Ishikawa (cell line): ENCODE data around the gene TMSB4X.

ENCODE experiments used
- CEBPB ChIP-seq: IDR thresholded peaks from 2 replicates; pipeline ENCODE4 v1.6.1; 2012
- CREB1 ChIP-seq: IDR thresholded peaks from 2 replicates; pipeline ENCODE4 v1.6.1; 2012; ENCODE audit warnings: low read depth
- EGR1 ChIP-seq: IDR thresholded peaks from 2 replicates; pipeline ENCODE4 v1.6.1; 2012
- EP300 ChIP-seq: IDR thresholded peaks from 2 replicates; pipeline ENCODE4 v1.6.1; 2012; ENCODE audit warnings: borderline replicate concordance
- FOXM1 ChIP-seq: IDR thresholded peaks from 2 replicates; pipeline ENCODE4 v1.6.1; 2012; ENCODE audit warnings: low read depth, borderline replicate concordance
- NFIC ChIP-seq: IDR thresholded peaks from 2 replicates; pipeline ENCODE4 v1.6.1; 2012
- RAD21 ChIP-seq: IDR thresholded peaks from 2 replicates; pipeline ENCODE4 v1.6.1; 2012; ENCODE audit warnings: low read depth
- TAF1 ChIP-seq: IDR thresholded peaks from 2 replicates; pipeline ENCODE4 v1.6.1; 2012; ENCODE audit warnings: low read depth, mild to moderate bottlenecking
- TCF12 ChIP-seq: IDR thresholded peaks from 2 replicates; pipeline ENCODE4 v1.6.1; 2012; ENCODE audit warnings: low read depth
- TEAD4 ChIP-seq: IDR thresholded peaks from 2 replicates; pipeline ENCODE4 v1.6.1; 2012
- USF1 ChIP-seq: IDR thresholded peaks from 2 replicates; pipeline ENCODE4 v1.6.1; 2012
- YY1 ChIP-seq: IDR thresholded peaks from 2 replicates; pipeline ENCODE4 v1.6.1; 2012; ENCODE audit warnings: low read depth
- ZBTB7A ChIP-seq: IDR thresholded peaks from 2 replicates; pipeline ENCODE4 v1.6.1; 2012; ENCODE audit warnings: low read depth
- TF ChIP-seq, protein P1 (sequence below): IDR thresholded peaks from 2 replicates; pipeline ENCODE4 v1.6.1; 2012; ENCODE audit warnings: low read depth, mild to moderate bottlenecking
- TF ChIP-seq, protein P2 (sequence below): IDR thresholded peaks from 2 replicates; pipeline ENCODE4 v1.6.1; 2012

TMSB4X gene

DNA sequence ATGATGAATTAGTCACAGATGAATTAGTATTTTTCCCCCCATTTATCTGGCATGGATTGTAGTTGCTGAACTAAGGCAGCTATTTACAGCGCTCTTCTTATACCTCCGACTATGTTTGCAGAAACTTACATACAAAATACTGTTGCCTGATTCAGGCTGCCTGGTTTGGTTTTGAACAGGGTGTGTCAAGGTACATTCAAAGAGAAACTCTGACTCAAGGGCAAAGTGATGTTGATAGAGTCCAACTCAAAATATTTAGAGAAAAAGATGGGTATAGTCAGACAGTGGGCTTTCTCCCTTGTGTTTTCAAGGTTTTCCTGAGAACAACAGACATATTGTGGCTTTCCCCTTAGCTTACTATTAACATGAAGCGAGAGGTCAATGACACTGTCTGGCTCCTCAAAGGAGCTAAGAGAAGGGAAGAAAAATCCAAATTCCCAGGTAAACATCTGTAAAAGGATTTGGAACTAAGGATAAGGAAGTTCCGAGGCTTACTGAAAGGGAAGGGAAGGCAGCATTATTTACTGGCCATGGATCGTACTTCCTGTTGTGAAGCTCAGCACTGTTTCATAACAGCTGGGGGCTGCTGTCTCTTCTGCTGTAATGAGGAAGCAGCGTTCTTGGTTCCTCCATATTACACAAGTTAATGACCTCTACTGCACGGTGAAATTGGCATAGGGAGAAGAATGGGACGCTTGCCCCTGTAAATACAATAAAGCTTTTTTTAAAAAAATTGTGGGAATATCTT is 38.6 kb downstream of the TMSB4X start:
- TF ChIP-seq NFIC = no peak
- no peak for TF ChIP-seq EP300
- TF ChIP-seq, protein P1, sequence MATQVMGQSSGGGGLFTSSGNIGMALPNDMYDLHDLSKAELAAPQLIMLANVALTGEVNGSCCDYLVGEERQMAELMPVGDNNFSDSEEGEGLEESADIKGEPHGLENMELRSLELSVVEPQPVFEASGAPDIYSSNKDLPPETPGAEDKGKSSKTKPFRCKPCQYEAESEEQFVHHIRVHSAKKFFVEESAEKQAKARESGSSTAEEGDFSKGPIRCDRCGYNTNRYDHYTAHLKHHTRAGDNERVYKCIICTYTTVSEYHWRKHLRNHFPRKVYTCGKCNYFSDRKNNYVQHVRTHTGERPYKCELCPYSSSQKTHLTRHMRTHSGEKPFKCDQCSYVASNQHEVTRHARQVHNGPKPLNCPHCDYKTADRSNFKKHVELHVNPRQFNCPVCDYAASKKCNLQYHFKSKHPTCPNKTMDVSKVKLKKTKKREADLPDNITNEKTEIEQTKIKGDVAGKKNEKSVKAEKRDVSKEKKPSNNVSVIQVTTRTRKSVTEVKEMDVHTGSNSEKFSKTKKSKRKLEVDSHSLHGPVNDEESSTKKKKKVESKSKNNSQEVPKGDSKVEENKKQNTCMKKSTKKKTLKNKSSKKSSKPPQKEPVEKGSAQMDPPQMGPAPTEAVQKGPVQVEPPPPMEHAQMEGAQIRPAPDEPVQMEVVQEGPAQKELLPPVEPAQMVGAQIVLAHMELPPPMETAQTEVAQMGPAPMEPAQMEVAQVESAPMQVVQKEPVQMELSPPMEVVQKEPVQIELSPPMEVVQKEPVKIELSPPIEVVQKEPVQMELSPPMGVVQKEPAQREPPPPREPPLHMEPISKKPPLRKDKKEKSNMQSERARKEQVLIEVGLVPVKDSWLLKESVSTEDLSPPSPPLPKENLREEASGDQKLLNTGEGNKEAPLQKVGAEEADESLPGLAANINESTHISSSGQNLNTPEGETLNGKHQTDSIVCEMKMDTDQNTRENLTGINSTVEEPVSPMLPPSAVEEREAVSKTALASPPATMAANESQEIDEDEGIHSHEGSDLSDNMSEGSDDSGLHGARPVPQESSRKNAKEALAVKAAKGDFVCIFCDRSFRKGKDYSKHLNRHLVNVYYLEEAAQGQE = no peak
- no peak for TF ChIP-seq CEBPB
- TF ChIP-seq FOXM1 = no peak
- TF ChIP-seq USF1 = no peak
- no peak for TF ChIP-seq CREB1
- TF ChIP-seq, protein P2, sequence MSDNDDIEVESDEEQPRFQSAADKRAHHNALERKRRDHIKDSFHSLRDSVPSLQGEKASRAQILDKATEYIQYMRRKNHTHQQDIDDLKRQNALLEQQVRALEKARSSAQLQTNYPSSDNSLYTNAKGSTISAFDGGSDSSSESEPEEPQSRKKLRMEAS = no peak
- TF ChIP-seq TAF1 = no peak
- no peak for TF ChIP-seq TEAD4
- no peak for TF ChIP-seq EGR1
- TF ChIP-seq TCF12 = no peak
- no peak for TF ChIP-seq YY1
- no peak for TF ChIP-seq ZBTB7A
- TF ChIP-seq RAD21 = no peak

DNA sequence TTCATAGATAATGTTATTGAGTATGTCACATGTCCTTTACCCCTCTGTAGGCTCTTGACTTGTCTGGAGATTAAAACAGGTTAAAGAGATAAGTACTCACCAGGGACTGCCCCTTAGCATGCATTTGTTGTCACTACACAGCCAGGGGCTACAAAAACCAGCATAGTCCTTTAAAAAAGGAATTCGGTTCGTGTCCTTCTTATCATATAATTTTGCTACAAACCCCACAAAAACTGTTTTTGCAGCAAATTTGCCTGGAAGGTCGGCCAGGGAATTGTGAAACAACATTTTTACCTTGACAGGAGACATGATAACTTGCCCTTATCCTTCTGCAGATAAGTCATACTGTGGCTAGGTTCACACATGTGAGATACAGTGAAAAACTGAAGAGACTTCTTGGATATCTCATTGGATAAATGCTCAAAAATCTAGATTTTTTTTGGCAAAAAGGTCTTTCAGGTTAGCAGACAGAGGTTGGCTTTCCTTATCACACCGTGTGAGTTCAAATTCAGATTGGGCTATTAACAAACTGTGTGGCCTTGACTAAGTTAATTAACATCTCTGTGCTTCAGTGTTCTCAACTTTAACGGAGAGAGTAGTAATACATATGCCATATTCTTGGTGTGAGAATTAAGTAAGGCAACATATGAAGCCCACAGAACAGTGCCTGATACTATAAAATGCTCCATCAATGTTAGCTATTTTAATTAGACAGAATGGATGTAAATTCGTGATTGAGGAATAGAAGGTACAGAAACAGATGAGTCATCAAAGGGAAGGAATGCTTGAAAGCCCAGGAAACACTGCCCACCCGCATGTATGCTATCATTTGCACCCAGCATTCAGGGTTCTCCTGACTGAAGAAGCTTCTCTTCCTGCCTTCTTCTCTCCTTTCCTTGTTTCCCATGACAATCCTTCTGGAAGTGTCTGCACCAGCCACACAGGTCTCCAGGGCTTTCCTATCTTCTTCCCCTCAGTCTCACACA is 39.5 kb downstream of the TMSB4X start:
- no peak for TF ChIP-seq FOXM1
- no peak for TF ChIP-seq ZBTB7A
- no peak for TF ChIP-seq NFIC
- no peak for TF ChIP-seq EGR1
- TF ChIP-seq CREB1 = no peak
- no peak for TF ChIP-seq CEBPB
- no peak for TF ChIP-seq TAF1
- TF ChIP-seq EP300 = no peak
- TF ChIP-seq USF1 = no peak
- TF ChIP-seq TCF12 = no peak
- no peak for TF ChIP-seq YY1
- no peak for TF ChIP-seq RAD21
- TF ChIP-seq, protein P1 = no peak
- TF ChIP-seq TEAD4 = no peak
- TF ChIP-seq, protein P2 = no peak

DNA sequence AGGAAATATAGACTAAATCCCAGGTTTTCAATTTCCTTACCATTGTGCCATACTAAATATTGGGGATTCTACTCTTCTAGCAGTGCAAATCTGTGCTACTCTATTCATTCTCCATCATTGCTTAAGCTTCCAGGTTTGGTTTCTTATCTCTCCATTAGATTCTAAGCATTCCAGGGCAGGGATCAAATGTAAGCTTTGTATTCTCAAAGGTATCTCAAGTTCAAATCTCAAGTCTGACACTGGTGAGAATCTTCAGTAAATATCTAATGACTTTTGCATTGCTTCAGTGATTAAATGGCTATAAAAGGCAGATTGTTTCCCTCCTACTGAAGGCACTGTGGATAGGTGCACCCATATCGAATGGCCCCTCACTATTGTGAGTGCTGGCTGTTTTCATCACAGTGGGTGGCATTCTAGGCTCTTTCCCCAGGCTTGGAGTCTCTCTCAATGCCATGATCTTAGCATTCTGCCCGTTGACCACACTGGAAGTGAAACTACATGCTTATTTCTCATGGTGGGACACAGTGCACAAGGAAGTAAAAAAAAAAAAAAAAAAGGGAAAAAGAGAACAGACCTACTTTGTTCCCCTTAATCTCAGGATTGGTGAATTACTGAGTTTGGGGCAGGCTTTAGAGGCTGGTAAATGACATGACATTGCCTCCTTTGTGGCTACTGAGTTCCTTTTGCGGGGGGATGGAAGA is 40.8 kb downstream of the TMSB4X start:
- no peak for TF ChIP-seq FOXM1
- TF ChIP-seq YY1 = no peak
- no peak for TF ChIP-seq EP300
- TF ChIP-seq TCF12 = no peak
- TF ChIP-seq, protein P2 = no peak
- TF ChIP-seq NFIC = no peak
- TF ChIP-seq EGR1 = no peak
- no peak for TF ChIP-seq CEBPB
- no peak for TF ChIP-seq USF1
- TF ChIP-seq TAF1 = no peak
- no peak for TF ChIP-seq ZBTB7A
- TF ChIP-seq, protein P1 = no peak
